GM12875 (cell line): ENCODE results near the gene JCAD.

Experiments used
- H3K4me3 ChIP-seq: one replicate; pipeline ENCODE4 v1.5.1; 2011; ENCODE audit warnings: low read depth, low read length, control low read depth
- CTCF ChIP-seq: IDR thresholded peaks from 2 replicates; pipeline ENCODE4 v1.5.1; 2011; ENCODE audit warnings: low read depth, mild to moderate bottlenecking, control low read depth, inconsistent platforms, low read length, moderate library complexity, borderline replicate concordance; ENCODE audit not compliant: insufficient read depth

JCAD gene

GRCh38 chr10:30022590-30022989 is 36.8 kb downstream of the JCAD start:
- H3K4me3 ChIP-seq = no peak overlapping the region
- no peak for TF ChIP-seq CTCF

GRCh38 chr10:30019468-30019867 is 39.9 kb downstream of the JCAD start:
- no peak overlapping the region for H3K4me3 ChIP-seq
- TF ChIP-seq CTCF = no peak

DNA sequence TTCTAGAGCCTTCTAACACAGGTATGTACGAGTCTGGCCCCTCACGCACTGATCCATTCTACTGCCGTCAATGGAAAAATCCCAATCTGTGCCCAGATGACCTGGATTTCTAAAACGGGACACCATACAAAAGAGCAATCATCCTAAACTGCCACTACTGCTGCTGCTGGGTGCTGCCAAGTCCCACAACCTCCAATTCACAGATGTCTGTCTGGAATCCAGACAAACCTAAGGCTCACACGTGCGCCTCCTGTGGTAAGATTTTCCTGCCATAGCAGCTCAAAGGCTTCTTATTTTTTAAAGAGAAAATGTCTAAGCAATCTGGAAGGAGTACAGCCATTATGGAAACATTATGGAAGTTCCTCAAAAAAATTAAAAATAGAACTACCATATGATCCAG is 40.9 kb downstream of the JCAD start:
- H3K4me3 ChIP-seq = no peak overlapping the region
- no peak for TF ChIP-seq CTCF

- H3K4me3 ChIP-seq = no peak overlapping the region
- TF ChIP-seq CTCF = no peak
Observed at GRCh38 chr10:30017966-30018365, 41.4 kb downstream of the JCAD start.

DNA sequence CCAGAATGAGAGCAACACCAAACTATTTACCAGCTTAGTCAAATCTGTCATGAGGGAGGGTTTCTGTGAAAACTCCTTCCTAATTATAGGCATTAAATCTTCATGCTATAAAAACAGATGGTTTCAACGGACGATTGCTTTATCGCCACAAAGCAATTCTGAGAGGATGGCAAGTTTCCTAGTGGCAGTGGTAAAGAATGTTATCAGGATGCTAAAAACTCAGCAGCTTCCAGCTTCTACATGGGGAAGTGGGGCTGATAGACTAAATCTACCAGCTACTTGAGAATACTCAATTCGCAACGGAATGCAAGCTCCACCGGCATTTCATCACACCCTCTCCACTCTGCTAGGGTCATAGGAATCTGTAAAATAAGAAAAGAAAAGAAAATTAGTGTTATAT is 41.8 kb downstream of the JCAD start:
- TF ChIP-seq CTCF = no peak
- H3K4me3 ChIP-seq = no peak overlapping the region

GRCh38 chr10:30014511-30014910 is 44.9 kb downstream of the JCAD start:
- no peak for TF ChIP-seq CTCF
- H3K4me3 ChIP-seq = no peak overlapping the region

- no peak for TF ChIP-seq CTCF
- no peak overlapping the region for H3K4me3 ChIP-seq
Observed at GRCh38 chr10:30013757-30014156, 45.6 kb downstream of the JCAD start.
